Keratinocyte (primary cell): ENCODE data around the gene SYNDIG1. TPM values are rescaled to one million over a fixed set of nuclear protein-coding genes. Genes with fewer than 3 reads are reported as not detected.

Experiments used
- DNase-seq: peaks from one replicate; pipeline ENCODE4 v3.0.0-alpha.2; 2011; ENCODE audit warnings: low read depth, missing footprints, low spot score
- FAIRE-seq: peaks from 2 replicates; lab custom pipeline; 2011; peaks lifted over from hg19 to GRCh38; lab: Jason Lieb, UNC
- H2AFZ ChIP-seq: 2 replicates; pipeline ENCODE4 v1.6.0; 2012; ENCODE audit warnings: low read length, control low read depth, inconsistent platforms; ENCODE audit not compliant: control insufficient read depth
- H3K27ac ChIP-seq: 2 replicates; pipeline ENCODE4 v1.5.1; 2011; ENCODE audit warnings: low read length; ENCODE audit not compliant: control insufficient read depth, insufficient read depth
- H3K27me3 ChIP-seq: 3 replicates; pipeline ENCODE4 v1.6.0; 2011; ENCODE audit warnings: low read length; ENCODE audit not compliant: control insufficient read depth, insufficient read depth; ENCODE audit errors: extremely low read depth
- H3K36me3 ChIP-seq, 2 experiments: 2 replicates in 1 of 2; 3 replicates in 1 of 2; pipeline ENCODE4 v1.5.1; 2011; ENCODE audit warnings: low read length in 2 of 2, mild to moderate bottlenecking in 1 of 2; ENCODE audit not compliant: control insufficient read depth in 2 of 2, insufficient read depth in 2 of 2; ENCODE audit errors: extremely low read depth in 1 of 2
- H3K4me1 ChIP-seq: 3 replicates; pipeline ENCODE4 v1.5.1; 2011; ENCODE audit warnings: low read length; ENCODE audit not compliant: control insufficient read depth, insufficient read depth; ENCODE audit errors: extremely low read depth
- H3K4me2 ChIP-seq: 3 replicates; pipeline ENCODE4 v1.6.0; 2011; ENCODE audit warnings: low read depth, low read length; ENCODE audit not compliant: control insufficient read depth, insufficient read depth; ENCODE audit errors: extremely low read depth
- H3K4me3 ChIP-seq, 3 experiments: fragments of 200-600 bp in 1 of 3; sonication (generic) in 1 of 3; 2 replicates in 2 of 3; 3 replicates in 1 of 3; pipeline ENCODE4 v1.5.1; 2011 to 2016; ENCODE audit warnings: low read length in 3 of 3, mild to moderate bottlenecking in 3 of 3, control low read depth in 2 of 3, inconsistent platforms in 1 of 3, low read depth in 1 of 3, mixed read lengths in 1 of 3, mixed run types in 1 of 3, moderate library complexity in 1 of 3; ENCODE audit not compliant: control insufficient read depth in 2 of 3, insufficient read depth in 2 of 3; ENCODE audit errors: extremely low read depth in 1 of 3
- H3K79me2 ChIP-seq: 2 replicates; pipeline ENCODE4 v1.6.0; 2012; ENCODE audit warnings: low read length; ENCODE audit not compliant: control insufficient read depth, insufficient read depth
- H3K9ac ChIP-seq: 3 replicates; pipeline ENCODE4 v1.6.0; 2011; ENCODE audit warnings: low read length; ENCODE audit not compliant: control insufficient read depth, insufficient read depth; ENCODE audit errors: extremely low read depth
- H3K9me1 ChIP-seq: 3 replicates; pipeline ENCODE4 v1.6.0; 2011; ENCODE audit warnings: low read length; ENCODE audit not compliant: control insufficient read depth, insufficient read depth; ENCODE audit errors: extremely low read depth
- H3K9me3 ChIP-seq: 2 replicates; pipeline ENCODE4 v1.5.1; 2012; ENCODE audit warnings: low read depth, low read length; ENCODE audit not compliant: control insufficient read depth
- H4K20me1 ChIP-seq: 3 replicates; pipeline ENCODE4 v1.6.0; 2011; ENCODE audit warnings: low read length; ENCODE audit not compliant: control insufficient read depth, insufficient read depth; ENCODE audit errors: extremely low read depth
- CTCF ChIP-seq, 3 experiments: IDR thresholded peaks in 1 of 3; conservative IDR thresholded peaks in 1 of 3; optimal IDR thresholded peaks in 1 of 3; 2 replicates in 2 of 3; 3 replicates in 1 of 3; pipeline versions ENCODE3 to v1.5.1; 2011; ENCODE audit warnings: low read length in 3 of 3, mild to moderate bottlenecking in 3 of 3, moderate library complexity in 2 of 3, control low read depth in 1 of 3, inconsistent platforms in 1 of 3; ENCODE audit not compliant: insufficient read depth in 2 of 3; ENCODE audit errors: extremely low read depth in 1 of 3
- EZH2 ChIP-seq: IDR thresholded peaks from one replicate; pipeline ENCODE4 v1.6.1; 2012; ENCODE audit warnings: inconsistent platforms, mild to moderate bottlenecking, low read length, moderate library complexity
- dilution Hi-C: fragments of 300-500 bp; cut with MboI; formaldehyde crosslinking; loops from one replicate; pipeline ENCODE4 v1.7.0; 2020; ENCODE audit warnings: low sequenced_read_pairs; ENCODE audit not compliant: extremely low pct_ligation_motif_present
- polyA plus RNA-seq, 5 experiments: library from polyadenylated mRNA; depleted of rRNA in 3 of 5; stranded (reverse) in 3 of 5; stranded (forward) in 1 of 5; unstranded in 1 of 5; fragments of >200 nt; gene quantifications; 1 replicate in 1 of 5; 2 replicates in 3 of 5; 3 replicates in 1 of 5; pipeline versions ENCODE4 v1.2.1 to v1.2.3, GENCODE V29; 2011 to 2012; ENCODE audit warnings: missing spikeins in 2 of 5, low read depth in 1 of 5, low replicate concordance in 1 of 5

The SYNDIG1 gene
- polyA plus RNA-seq, 1 donor (not counting 4 experiments of a cell fraction or from before 2014, with no cell fraction given) = 0.38 TPM

- H3K9me3 ChIP-seq = no peaks in the 10 kb centered on the region
- H3K36me3 ChIP-seq = no peaks in the 10 kb centered on the region
- no peak for DNase-seq
- no peaks in the 10 kb centered on the region for H3K27me3 ChIP-seq
- peaks cover 10% of the 10 kb centered on the region for H3K4me1 ChIP-seq
- no peaks in the 10 kb centered on the region for H4K20me1 ChIP-seq
- H2AFZ ChIP-seq = no peak overlapping the region
- dilution Hi-C loops = no loop called here
- H3K9me1 ChIP-seq = no peaks in the 10 kb centered on the region
- no peaks in the 10 kb centered on the region for H3K79me2 ChIP-seq
- TF ChIP-seq CTCF (optimal IDR thresholded peaks at IDR 0.05 in 1 of 3, IDR thresholded peaks at IDR 0.05 in 1 of 3, conservative IDR thresholded peaks at IDR 0.05 in 1 of 3; ENCODE audit: extremely low read depth in 1 of 3, insufficient read depth in 2 of 3, low read length in 3 of 3) (no peak), EZH2 (no peak)
- no peak overlapping the region for H3K4me3 ChIP-seq
- H3K4me2 ChIP-seq = no peak overlapping the region
- H3K27ac ChIP-seq = no peak overlapping the region
- no peak overlapping the region for H3K9ac ChIP-seq
- no peak for FAIRE-seq
Measured at GRCh38 chr20:24637087-24637486, 167.7 kb downstream of the SYNDIG1 start.

- dilution Hi-C loops = no loop called here
- H3K4me2 ChIP-seq = no peak overlapping the region
- no peaks in the 10 kb centered on the region for H4K20me1 ChIP-seq
- FAIRE-seq (no peak), DNase-seq (no peak)
- H3K4me1 ChIP-seq = peaks cover 9% of the 10 kb centered on the region
- H3K9me1 ChIP-seq = no peaks in the 10 kb centered on the region
- no peaks in the 10 kb centered on the region for H3K36me3 ChIP-seq
- H3K4me3 ChIP-seq = no peak overlapping the region
- no peak overlapping the region for H3K9ac ChIP-seq
- H3K27me3 ChIP-seq = no peaks in the 10 kb centered on the region
- no peak for TF ChIP-seq CTCF (optimal IDR thresholded peaks at IDR 0.05 in 1 of 3, IDR thresholded peaks at IDR 0.05 in 1 of 3, conservative IDR thresholded peaks at IDR 0.05 in 1 of 3; ENCODE audit: extremely low read depth in 1 of 3, insufficient read depth in 2 of 3, low read length in 3 of 3)
- no peak for TF ChIP-seq EZH2
- no peaks in the 10 kb centered on the region for H3K79me2 ChIP-seq
- no peak overlapping the region for H3K27ac ChIP-seq
- no peaks in the 10 kb centered on the region for H3K9me3 ChIP-seq
- no peak overlapping the region for H2AFZ ChIP-seq
Measured at GRCh38 chr20:24637941-24638340, 168.5 kb downstream of the SYNDIG1 start.
